GM18867 (cell line): ENCODE results near the gene SPTLC2.

Source experiments
- ATAC-seq: cut with Tn5 transposase; IDR thresholded peaks from one replicate; pipeline ENCODE4 v1.9.1; 2021; ENCODE audit warnings: mild to moderate bottlenecking, moderate library complexity; ENCODE audit not compliant: unreplicated experiment

SPTLC2 gene

DNA sequence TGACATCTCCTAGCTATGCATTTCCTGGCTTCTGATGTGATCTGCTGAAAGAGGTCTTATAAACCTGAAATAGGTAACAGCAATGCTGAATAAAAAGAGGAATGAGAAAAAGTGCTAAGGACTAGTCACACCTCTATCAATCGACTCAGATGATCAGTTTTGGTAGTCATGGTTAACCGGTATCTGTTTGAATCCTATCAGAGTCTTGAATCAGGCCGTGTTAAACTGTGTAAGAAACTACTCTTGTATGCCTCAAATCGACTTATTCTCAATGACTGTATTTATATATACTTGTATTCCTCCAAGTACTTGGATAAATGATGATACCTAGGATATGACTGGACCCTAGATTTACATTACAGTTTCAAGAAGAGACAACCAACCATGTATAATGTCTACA, 107.1 kb downstream of the SPTLC2 start:
- no peak for ATAC-seq

DNA sequence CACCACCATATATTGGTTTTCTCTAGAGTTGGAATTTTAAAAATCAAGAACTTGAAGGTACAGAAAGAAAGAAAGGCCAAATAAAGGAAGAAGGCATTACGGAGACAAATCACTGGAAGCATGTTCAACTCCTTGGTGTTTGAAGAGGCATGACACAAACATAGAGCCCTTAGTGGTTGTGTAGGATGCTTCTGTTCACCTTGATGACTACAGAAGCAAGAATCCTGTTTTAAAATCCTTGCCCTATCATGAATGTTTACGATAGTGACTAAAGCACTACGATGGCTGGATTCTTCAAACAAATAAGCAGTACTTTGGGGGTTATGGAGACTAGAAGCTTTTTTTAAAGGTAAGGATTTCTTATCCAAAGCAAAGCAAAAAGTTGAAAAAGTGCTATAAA, 107.6 kb downstream of the SPTLC2 start:
- no peak for ATAC-seq

DNA sequence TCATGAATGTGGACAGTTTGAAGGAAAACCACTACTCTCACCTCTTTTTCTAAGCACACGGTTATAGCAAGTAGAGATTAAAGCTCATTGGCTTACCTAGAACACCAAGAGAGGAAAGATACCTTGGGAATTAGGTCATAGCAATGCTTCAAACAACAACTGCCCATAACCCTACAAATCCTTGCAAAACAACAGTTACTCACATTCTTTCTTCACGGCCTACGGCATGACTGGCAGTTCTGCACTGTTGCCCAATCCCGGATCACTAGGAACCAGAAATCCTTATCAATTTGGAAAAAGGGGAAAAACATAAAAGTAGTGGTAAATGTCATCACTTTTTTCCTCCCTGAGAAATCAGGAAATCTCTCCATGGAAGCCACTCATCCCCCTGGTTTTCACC, 108.2 kb downstream of the SPTLC2 start:
- ATAC-seq = no peak

GRCh38 chr14:77507762-77508161, 108.7 kb downstream of the SPTLC2 start:
- ATAC-seq = no peak

DNA sequence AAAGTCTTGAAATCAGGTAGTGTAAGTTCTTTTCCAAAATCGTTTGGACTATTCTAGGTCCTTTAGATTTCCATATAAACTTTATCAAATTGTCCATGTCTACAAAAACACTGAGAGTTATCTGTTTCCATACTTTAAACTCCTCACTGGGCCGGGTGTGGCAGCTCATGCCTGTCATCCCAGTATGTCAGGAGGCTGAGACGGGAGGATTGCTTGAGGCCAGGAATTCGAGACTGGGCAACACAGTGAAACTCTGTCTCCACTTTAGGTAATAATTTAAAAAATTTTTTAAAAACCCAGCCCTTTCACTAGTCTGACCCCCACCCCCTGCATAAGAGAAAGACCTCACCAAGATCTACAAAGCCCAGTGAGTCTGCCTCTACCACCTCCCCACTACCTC, 111.4 kb downstream of the SPTLC2 start:
- no peak for ATAC-seq

DNA sequence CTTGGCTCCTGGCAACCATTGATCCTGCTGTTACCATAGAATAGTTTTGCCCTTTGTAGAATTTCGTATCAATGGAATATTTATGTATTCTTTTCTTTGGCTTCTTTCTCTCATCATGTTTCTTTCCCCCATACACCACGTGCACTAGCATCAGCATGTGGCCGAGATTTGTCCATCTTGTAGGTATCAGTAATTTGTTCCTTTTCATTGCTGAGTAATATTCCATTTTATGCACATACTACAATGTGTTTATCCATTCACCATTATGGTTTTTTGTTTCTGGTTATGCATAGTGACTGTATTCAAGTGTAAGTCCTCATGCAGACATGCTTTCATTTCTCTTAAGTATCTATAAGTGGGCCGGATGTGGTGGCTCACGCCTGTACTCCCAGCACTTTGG, 113.3 kb downstream of the SPTLC2 start:
- ATAC-seq = no peak

- no peak for ATAC-seq
Observed at GRCh38 chr14:77502109-77502782, 114.2 kb downstream of the SPTLC2 start.

DNA sequence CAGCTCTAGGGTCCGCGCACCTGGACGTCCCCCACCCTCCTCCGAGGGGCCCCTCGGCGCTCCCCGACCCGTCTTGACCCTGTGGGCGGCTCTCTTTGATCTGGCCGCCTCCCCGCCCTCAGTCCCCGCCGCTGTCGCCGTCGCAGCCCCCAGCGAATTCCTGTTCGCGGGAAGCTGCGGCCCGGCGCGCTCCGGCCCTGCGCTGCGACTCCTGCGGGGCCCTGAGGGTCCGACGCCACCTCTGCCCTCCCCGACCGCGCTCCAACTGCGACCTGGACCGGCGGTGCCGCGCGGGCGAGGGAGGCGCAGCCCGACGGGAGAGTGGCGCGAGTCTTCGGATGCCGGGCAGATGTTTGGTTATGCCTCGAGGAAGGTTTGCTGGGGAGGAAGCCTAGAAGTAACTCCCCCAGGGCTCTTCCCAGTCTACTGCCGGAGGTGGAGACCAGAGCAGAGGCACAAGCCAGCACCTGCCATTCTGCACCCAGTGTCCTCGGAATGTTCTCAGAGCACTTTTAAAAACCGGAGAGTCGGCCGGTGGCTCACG, 117.4 kb downstream of the SPTLC2 start:
- peak; percentile 27 for ATAC-seq

DNA sequence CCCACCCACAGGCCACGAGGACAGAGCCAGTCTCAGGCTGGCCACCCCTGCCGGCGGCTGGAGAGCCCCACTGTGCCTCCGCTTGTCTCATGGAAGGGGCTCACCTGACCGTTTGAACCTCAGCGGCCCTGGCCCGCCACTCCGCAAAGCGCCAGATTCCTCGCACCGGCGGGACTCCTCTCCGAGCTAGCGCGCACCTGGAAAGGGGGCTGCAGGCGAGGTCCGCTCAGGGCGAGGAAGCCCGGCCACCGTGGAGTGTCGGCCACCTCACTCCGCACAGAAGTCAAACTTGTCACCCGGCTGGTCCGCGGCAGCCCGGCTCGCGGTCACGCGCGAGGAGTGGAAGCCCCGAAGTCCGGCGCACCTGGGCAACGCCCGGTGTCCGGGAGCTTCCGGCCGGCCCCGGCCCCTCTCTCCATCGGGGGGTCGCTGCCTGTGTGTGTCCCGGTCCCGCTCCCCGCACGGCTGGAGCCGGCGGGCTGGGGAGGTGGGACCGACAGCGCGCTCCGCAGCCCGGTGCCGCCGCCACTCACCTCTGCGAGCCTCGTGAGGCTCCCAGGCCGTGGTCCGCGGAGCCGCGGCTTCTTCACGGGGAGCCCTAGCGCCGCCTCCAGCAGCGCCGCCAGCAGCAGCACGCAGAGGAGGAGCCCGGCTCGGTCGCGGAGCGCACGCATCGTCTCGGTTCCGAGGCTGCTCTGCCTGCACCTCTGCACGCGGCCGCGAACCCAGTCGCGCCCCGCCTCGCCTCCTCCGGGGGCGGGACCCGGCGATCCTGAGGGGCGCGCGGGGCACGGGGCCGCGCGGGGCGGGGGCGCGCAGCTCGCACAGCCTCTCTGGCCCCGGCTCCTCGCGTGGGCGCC, 118.1 kb downstream of the SPTLC2 start, which contains the start of gene ISM2:
ISM2 (minus strand) TSS at position 697 of the 860 bp plus-strand sequence; CDS start at position 674, 23 bp downstream.
- ATAC-seq = peak; percentile 75

DNA sequence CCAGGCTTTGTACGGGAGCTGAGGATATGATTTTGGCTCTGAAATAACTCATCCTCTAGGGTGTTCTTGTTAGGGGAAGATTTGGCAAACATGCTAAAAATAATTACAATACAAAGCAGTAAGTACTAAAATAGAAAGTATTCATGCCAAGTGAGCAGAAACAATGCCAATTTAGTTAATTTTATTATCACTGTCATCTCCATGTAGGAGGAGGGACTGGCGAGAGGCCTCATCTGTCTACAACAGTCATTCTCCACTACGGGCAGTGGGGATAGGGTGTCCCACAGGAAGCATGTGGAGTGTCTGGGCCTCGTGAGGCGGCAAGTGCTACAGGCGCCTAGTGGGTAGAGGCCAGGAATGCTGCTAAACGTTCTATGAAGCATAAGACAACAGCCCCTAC, 121.1 kb downstream of the SPTLC2 start:
- no peak for ATAC-seq

GRCh38 chr14:77491056-77491455, 125.4 kb downstream of the SPTLC2 start:
- no peak for ATAC-seq

DNA sequence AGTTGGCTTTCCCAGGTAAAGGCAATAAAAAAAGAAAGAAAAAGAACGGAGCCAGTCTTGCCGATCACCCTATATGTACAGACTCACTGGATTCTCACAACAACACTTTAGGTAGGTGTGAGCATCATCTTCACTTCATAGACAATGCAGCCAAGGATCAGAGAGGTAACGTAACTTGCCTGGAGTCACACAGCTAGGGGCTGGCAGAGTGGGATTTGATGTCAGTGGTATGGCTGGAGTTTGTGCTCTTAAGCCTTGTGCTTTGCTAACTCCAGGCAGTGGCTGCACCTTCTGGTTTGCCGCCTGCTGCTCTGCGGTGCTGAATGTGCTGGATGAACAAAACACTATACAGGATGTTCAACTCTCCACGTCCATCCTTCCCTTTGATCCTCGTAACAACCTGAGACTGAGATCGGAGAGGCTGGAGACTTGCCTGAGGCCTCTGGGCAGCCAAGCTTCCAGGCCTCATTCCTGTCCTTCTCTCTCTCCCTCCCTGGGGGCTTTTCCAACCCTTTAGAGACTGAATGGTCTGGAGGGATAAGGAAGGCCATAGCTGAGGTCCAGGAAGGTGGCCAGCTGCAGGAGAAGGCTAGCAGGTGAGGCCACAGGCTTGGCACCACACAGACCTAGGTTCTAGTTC, 126.0 kb downstream of the SPTLC2 start:
- ATAC-seq = no peak

- no peak for ATAC-seq
Observed at GRCh38 chr14:77489041-77489440, 127.4 kb downstream of the SPTLC2 start.

- ATAC-seq = no peak
Observed at GRCh38 chr14:77488558-77488957, 127.9 kb downstream of the SPTLC2 start.

- no peak for ATAC-seq
Observed at GRCh38 chr14:77485901-77486678, 130.3 kb downstream of the SPTLC2 start.

DNA sequence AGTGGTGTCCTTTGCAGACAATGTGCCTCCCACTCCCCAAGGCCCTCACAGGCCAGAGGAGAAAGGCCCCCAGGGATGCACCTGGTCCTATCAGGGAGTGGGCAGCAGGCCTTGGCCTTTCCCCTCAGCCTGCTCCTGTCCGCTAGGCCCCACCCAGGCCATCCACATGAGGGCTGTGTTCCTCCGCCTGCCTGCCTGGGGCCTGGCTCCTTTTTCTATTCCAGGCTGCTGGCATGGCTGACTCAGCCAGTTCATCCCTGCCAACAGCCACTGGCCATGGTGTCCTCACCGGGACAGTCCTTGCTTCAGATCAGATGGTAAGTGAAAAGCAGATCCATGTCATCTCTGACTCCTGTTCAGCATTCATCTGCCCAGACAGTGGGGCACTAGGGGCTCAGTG, 131.2 kb downstream of the SPTLC2 start:
- ATAC-seq = no peak

GRCh38 chr14:77482422-77482821, 134.0 kb downstream of the SPTLC2 start:
- ATAC-seq = no peak

DNA sequence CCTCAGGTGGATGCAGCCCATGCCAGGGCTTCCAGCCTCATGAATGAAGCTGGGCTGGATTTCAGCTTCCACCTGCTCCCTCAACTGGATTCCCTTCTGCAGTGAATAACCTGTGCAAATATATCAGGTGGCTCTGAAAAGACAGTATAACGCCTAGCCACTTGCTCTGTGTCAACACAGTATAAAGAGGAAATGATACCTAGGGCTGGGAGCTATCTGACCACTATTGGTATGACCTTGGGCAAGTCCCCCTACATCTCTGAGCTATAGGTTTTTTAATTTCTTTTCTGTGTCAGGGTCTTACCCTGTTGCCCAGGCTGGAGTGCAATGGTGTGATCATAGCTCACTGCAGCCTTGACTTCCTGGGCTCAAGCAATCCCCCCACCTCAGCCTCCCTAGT, 137.6 kb downstream of the SPTLC2 start:
- peak; percentile 81 for ATAC-seq

GRCh38 chr14:77478029-77478428, 138.4 kb downstream of the SPTLC2 start:
- ATAC-seq = no peak

GRCh38 chr14:77475432-77476115, 140.9 kb downstream of the SPTLC2 start:
- no peak for ATAC-seq
